ENCODE results near the gene PRKAG2.
A peak's percentile ranks its signal among the peaks of the same experiment; 100 is the strongest.

PRKAG2 gene

GRCh38 chr7:151894111-151895007 is 17.4 kb upstream of the PRKAG2 start:
- no peak overlapping the region for H3K27ac ChIP-seq
- TF ChIP-seq CTCF (conservative IDR thresholded peaks at IDR 0.05), result no peak

- H3K27ac ChIP-seq, result no peak overlapping the region
- no peak for TF ChIP-seq CTCF (conservative IDR thresholded peaks at IDR 0.05)
These were observed 16.5 kb upstream of the PRKAG2 start for GRCh38 chr7:151893405-151893923.

- no peak overlapping the region for H3K27ac ChIP-seq
- no peak for TF ChIP-seq CTCF (conservative IDR thresholded peaks at IDR 0.05)
These were observed 14.8 kb upstream of the PRKAG2 start for GRCh38 chr7:151891753-151892152.

- TF ChIP-seq CTCF (conservative IDR thresholded peaks at IDR 0.05), result no peak
- H3K27ac ChIP-seq, result no peak overlapping the region
These were observed 14.3 kb upstream of the PRKAG2 start for GRCh38 chr7:151891182-151891581.

- TF ChIP-seq CTCF (conservative IDR thresholded peaks at IDR 0.05), result no peak
- no peak overlapping the region for H3K27ac ChIP-seq
These were observed 13.6 kb upstream of the PRKAG2 start for GRCh38 chr7:151890355-151891004.

- TF ChIP-seq CTCF (conservative IDR thresholded peaks at IDR 0.05), result no peak
- H3K27ac ChIP-seq, result peak overlapping the region; percentile 32
These were observed 12.8 kb upstream of the PRKAG2 start for GRCh38 chr7:151889406-151890354.

Data from VCaP (cell line).